Lung microvascular endothelial cell (primary cell): Measurements from ENCODE around the gene ADGRG3. TPM values are rescaled to one million over a fixed set of nuclear protein-coding genes. Genes with fewer than 3 reads are reported as not detected.

ENCODE experiments used
- DNase-seq, 2 donors: peaks; one replicate each; pipeline versions ENCODE4 v3.0.0 to v3.0.0-alpha.2; 2010; ENCODE audit warnings: low read depth in 2 of 2
- total RNA-seq: library from RNA; depleted of rRNA; stranded (reverse); fragments of >200 nt; gene quantifications from 2 replicates; pipeline ENCODE4 v1.2.1, GENCODE V29; 2014

ADGRG3 gene, protein sequence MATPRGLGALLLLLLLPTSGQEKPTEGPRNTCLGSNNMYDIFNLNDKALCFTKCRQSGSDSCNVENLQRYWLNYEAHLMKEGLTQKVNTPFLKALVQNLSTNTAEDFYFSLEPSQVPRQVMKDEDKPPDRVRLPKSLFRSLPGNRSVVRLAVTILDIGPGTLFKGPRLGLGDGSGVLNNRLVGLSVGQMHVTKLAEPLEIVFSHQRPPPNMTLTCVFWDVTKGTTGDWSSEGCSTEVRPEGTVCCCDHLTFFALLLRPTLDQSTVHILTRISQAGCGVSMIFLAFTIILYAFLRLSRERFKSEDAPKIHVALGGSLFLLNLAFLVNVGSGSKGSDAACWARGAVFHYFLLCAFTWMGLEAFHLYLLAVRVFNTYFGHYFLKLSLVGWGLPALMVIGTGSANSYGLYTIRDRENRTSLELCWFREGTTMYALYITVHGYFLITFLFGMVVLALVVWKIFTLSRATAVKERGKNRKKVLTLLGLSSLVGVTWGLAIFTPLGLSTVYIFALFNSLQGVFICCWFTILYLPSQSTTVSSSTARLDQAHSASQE
- 0.65 and 8.3 TPM in 2 replicates for total RNA-seq

DNA sequence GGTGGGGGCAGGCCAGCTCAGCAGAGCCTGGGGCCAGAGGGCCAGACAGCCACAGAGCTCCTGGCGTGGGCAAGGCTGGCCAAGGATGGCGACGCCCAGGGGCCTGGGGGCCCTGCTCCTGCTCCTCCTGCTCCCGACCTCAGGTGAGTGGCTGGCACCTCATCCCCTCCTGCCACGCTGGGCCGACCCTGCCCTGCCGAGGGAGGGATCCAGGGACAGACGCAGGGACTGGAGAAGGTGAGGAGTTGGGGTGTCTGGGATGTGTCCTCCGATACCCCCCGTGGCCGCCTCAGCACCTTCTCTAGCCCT is at the start of gene ADGRG3:
ADGRG3 (plus strand) TSS at position 44 of the 309 bp plus-strand sequence; CDS start at position 86, 42 bp downstream.
- DNase-seq, result no peak

DNA sequence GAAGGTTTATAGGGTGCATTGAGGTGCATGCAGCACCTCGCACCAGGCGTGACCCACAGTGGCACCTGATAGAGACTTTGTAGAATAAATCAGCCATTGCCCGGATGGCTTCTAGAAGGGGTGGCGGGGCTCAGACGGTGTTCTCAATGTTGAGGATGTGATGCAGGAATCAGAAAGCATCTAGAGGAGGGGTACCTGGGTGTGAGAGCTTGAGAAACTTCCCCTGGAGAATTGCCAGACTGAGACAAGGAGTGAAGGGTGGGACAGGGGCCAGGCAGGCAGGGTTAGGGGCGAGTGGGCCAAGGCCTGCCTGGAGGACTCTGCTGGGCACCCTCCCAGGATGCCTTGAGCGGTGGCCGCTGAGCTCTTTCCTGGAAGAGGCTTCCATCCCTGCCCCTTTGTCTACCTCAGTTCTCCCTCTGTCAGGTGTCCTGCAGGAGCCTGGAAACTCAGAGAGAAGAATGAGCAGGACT is 48.9 kb upstream of the ADGRG3 start:
- DNase-seq, result no peak

DNA sequence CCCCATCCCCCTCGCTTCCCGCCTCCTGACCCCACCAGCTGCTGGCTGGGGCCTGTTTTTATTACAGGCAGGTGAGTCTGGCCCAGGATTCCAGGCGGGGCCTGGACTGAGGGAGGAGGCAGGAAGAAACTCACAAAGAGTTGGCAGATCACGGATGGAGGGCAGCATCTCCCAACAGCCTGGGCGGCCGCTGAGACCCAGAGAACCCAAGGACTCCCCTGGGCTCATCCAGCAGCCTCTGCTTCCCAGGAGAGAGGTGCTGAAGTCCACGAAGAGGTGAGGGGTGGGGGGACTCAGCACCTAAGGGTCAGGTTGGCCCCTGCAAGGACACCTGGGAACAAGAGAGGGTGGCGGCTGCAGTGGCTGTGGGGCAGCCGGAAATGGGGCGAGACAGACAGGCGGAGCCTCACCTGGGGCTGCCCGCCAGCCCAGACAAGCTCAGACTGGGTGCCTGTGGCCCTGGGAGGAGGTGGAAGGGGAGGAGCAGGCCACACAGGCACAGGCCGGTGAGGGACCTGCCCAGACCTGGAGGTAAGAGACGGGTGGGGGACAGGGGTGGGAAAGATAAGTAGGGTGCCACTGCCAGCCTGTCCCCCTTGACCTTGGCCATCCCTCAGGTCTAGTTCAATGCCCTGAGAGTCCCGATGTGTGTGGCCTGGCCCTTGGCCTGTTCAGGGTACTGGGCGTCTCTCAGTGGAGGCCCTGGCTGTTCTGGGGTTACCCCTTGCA is 48.3 kb upstream of the ADGRG3 start:
- DNase-seq, result no peak

DNA sequence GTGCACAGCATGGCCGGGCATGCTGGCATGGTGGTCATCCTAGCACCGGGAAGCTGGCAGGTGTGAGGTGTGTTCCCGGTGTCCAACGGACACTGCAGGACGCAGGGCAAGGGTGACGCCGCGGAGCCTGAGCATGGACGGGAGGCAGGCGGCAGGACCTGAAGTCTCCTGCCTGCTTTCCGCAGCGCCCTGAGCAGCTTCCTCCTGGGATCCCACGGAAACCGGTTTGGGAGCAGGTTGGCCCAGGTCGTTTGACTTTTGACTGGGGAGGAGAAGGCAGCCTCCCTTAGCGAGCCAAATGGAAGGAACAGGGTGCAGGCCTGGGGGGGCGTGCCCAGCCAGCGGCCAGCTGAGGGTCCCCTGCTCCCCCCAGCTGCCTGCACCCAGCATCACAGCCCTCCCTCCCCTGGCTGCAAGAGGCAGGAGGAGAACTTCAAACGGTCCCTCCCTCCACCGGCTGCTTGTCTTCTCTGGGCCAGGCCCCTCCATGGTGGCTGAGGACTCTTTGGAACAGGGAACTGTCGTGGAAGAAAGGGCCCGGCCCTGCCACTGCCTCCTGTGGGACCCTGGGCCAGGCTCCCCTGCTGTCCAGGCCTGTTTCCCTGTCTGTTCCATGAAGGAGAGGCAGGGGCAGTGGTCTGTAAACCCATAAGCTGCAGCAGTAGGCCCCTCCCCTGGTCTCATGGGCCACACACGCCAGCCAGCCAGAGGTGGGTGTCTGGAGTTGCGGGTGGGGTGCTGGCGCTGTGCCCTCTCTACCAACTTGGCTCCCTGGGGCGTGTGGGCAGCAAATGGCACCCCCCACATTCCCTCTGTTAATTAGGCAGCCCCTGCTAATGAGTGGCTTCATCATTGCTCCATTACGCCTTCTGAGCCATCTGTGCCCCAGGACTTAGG is 47.5 kb upstream of the ADGRG3 start:
- DNase-seq, result no peak

DNA sequence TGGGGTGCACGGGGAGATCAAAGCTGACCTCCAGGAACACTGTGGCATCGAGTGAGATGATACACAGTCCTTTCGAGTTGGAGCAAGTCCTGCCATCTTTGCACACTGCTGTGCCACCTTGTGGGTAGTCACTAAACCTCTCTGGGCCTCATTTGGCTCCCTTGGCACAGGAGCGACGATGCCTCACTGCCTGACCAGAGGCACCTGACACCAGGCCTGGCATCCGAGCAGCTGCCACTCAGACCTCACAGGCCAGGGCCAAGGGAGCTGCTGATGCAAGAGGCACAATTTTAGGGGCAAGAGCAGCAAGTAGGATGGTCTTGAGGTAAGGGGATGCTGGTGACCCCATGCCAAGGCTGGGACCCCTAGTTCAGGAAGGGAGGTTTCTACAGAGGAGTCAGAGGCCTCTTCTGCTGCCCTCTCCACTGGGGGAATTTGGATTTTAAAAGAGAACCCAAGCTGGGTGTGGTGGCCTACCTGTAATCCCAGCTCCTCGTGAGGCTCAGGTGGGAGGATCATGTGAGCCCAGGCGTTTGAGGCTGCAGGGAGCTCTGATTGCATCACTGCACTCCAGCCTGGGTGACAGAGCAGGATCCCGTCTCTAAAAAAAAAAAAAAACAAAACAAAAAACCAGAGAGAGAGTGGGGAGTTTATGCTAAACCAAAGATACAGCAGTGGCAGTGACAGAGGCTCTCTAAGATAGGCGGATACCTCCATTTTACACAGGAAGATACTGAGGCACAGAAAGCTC is 46.4 kb upstream of the ADGRG3 start:
- no peak for DNase-seq

DNA sequence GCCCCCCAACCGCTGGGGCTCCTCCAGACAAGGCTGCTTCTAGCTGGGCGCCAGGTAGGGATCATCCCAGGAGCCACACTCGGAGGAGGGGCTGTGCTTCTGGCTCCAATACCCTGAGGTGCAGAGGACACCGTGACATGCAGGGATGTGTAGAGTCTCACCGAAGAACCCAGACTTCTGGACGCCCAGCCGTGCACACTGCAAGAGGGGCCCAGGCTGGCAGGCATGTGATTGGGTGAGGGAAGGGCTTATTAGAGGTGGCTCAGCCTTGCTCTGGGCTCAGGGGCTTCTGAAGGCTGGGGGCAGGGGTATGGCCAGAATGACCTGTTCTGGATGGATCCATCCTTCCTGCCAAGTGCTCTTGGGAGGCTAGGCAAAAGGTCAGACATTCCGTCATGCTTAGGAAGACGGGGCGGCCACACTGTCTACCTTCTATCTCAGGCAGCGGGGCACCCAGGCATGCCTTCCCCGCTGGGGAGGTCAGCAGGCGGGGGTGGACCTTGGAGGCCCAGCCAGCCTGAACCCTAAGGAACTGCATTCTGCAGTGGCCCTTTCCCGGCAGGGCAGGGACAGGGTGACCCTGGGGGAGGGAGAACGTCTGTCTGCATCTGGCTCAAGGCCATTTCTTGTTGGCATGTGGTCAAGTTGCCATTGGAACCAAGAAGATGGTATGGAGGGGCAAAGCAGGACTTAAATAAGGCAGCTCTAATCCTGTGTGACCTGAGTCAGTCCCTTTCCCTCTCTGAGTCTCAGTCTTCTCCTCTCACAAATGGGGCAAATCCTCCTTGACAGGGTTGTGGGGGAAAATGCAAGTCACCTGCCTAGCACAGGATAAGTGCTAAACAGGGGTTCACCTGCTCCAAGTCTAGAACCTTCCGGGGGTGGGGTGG is 45.5 kb upstream of the ADGRG3 start:
- no peak for DNase-seq

DNA sequence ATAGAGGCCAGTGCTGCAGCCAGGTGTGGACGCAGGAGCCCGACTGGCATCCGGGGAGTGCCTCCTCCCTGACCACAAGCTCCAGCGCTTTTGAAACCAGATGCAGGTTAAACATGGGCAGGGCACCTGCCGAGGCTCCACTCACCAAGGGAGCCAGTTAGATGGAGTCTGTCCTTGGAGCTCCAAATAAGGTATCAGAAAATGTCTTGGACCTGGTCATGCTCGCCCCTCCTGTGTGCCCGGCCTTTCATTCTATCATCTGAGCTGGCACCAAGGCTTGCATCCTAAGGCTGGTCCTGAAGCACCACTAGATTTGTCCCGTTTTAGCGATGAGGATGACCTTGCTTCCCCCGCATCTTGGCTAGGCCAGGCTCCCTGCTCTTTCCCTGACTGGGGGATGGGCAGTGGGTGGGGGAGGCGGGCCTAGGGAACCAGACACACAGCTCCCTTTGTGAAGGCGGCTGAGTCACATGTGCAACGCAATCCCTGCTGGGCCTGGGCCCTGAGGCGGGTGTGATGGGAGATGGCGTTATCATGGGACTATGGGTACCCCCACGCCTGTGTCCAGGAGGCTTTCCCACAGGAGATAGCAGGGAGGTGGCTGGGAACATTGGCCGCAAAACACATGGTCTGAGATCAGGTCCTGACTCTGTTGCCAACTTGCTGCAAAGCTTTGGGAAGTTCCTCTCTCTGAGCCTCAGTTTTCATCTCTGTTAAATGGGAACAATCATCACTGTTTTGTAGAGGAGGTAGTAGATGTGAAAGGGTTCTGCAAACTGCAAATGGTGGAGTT is 44.7 kb upstream of the ADGRG3 start:
- no peak for DNase-seq

DNA sequence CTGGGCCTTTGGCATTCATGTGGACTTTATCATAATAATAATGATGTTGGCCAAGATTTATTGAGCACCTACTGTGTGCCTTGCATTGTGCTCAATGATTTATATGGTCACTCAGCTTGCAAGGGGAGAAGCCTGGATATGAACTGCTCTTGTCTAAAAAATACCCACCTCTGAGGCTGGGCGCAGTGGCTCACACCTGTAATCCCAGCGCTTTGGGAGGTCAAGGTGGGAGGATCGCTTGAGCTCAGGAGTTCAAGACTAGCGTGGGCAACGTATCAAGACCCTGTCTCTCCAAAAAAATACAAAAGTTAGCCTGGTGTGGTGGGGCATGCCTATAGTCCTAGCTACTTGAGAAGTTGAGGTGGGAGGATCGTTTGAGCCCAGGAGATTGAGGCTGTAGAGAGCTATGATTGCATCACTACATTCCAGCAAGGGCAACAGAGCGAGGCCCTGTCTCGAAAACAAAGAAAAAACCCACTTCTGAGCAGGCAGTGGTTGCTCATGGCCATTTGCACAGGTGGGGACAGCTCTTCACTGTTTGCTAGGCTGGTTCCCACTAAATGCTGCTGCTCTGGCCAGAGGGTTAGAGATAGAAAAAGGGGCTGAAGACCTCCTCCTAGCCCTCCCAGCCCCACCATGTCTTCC is 43.9 kb upstream of the ADGRG3 start:
- DNase-seq, result no peak

DNA sequence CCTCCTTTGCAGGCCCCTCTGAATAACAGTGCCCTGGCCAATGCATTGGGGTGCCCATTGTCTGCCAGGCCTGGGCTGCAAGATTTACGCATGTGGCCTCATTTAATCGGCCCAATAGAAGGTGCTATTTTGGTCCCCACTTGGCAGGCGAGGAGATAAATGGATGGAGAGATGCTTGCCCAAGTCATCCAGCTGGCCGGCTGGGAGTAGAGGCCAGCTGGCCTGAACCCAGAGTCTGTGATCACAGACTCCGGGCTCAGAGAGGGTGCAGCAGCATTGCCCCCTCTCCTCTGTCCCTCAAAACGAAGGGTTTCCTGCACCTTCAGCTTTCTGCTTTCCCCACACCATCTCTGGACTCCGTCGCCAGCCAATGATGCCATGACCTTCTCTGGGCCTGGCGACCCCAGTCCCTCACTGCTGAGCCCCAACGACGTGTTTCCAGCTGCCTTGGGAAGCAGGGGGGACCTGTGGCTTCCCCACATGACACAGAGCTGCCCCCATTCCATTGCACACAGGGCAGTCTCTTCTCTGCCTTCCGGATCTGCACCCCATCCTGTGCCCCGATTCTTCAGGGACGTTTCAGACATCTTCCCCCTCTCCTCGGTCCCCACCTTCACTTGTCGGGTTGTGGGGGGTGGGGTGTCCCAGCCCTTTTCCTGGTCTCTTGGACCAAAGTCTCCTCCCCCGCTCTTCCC is 43.2 kb upstream of the ADGRG3 start:
- no peak for DNase-seq

DNA sequence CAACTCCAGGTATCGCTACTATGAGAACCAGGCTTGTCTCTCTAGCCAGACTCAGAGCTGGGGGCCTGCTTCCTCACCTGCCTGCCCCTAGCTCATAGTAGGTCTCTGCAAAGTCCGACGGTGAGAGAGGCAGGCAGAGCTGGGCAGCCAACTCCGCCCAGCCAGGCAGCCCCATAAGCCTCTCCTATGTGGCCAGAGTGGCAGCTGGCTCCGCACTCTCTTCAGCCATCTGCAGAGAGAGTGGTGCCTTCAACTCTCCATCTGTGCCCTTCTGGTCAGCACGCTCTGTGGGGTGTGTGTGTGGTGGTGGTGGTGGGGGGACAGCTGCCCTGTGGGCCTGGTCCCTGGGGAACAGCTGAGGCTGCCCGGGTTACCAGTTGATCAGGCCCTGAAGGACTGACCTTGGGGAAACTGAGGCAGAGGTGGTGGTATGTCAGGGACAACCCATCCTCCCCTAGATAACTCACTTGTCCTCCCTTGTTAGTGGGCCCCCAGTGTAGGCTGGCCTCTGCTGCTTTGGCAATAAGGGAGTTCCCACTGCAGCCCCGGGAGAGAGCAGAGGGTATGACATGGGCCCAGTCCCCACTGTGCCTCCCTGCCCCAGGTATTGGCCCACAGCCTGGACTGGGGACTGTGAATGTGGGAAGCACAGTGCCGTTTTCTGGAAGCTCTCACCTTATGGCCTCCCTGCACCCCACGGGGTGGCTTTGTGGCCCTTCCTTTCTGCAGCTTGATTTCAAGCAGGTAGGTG is 41.5 kb upstream of the ADGRG3 start:
- DNase-seq, result no peak

DNA sequence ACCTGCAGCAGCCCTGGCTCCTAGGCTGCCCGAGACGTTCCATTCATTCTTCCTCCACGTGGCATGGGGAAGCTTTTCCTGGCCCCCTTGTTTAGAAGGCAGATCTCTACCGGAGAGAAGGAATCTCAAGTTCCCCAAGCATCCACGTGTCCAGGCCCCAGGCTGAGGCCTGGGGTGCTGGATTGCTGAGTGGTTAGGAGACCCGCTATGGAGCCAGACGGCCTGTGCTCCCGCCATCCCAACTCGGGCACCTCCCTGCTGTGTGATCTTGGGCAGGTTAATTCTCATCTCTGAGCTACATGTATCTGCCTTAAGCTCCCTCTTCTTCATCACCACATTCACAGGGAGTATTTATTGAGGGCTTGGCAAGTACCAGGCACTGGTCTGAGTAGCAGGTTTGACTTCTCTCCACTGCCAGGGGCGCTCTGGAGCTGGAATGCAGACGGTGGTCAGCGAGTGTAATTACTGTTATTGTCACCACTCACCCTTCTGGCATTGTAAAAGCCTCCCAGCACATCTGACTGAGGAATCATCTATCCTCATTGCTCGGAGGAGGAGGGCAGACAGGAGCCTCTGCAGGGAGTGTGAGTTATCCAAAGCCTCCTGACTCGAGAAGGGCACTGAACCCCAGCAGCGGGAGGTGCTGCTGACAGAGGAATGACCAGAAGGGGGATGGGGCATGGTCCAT is 40.8 kb upstream of the ADGRG3 start:
- DNase-seq, result peak; percentile 67 to 75

DNA sequence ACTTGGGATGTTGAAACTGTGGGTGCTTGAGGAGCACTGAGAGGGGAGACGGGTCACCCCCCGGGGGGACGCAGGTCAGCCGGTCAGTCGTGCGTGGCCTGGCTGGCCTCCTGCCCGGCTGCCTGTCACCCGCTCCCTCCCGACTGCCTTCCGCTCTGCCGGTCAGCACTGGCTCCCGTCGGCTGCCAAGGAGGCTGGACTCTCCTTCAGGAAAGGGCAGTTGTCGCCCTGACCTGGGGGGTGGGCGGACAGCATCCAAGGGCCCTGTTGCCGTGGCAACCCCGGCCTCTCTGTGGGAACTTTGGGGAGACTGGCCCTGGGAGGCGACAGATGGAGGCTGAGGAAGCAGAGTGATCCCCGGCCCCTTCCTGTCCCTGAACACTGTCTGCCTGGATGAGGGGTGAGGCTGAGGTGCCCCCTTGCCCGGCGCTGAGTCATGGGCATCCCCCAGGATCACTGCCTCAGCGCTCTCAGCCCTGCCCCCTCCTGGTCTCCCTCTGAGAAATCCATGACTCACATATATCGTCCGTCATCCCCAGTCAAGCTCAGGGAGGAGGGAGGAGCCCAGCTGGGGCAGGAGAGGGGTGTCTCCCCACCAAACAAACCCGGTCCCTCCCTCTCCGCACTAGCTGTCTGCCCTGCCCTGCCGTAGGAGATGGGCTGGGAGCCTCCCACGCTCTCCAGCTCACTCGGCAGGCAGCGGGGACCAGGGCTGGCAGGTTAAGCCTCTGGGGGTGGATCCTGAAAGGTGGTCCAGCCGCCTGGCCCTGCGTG is 39.9 kb upstream of the ADGRG3 start, which contains the start of gene ADGRG1:
ADGRG1 (plus strand) TSS at position 623 of the 774 bp plus-strand sequence. CDS start 21,658 bp downstream, outside the sequence.
- DNase-seq, result peak; percentile 84 to 97

DNA sequence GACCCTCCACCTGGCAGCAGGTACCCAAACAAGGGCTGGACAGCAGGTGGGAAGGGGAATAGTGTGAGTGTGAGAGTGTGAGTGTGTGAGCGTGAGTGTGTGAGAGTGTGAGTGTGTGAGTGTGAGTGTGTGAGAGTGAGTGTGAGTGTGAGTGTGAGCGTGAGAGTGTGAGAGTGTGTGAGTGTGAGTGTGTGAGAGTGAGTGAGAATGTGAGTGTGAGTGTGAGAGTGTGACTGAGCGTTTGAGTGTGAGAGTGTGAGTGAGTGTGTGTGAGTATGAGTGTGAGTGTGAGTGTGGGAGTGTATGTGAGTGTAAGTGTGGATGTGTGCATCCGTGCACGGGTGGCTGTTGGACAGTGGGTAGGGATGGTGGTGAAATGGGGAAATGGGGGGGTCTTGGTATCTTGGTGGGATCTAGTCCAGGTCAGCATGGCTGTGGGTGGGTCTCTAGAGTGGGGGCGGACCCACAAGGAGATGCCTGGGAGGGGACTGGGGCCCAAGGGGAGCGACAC is 39.3 kb upstream of the ADGRG3 start:
- peak in 1 of 2 donors; percentile 36 for DNase-seq

DNA sequence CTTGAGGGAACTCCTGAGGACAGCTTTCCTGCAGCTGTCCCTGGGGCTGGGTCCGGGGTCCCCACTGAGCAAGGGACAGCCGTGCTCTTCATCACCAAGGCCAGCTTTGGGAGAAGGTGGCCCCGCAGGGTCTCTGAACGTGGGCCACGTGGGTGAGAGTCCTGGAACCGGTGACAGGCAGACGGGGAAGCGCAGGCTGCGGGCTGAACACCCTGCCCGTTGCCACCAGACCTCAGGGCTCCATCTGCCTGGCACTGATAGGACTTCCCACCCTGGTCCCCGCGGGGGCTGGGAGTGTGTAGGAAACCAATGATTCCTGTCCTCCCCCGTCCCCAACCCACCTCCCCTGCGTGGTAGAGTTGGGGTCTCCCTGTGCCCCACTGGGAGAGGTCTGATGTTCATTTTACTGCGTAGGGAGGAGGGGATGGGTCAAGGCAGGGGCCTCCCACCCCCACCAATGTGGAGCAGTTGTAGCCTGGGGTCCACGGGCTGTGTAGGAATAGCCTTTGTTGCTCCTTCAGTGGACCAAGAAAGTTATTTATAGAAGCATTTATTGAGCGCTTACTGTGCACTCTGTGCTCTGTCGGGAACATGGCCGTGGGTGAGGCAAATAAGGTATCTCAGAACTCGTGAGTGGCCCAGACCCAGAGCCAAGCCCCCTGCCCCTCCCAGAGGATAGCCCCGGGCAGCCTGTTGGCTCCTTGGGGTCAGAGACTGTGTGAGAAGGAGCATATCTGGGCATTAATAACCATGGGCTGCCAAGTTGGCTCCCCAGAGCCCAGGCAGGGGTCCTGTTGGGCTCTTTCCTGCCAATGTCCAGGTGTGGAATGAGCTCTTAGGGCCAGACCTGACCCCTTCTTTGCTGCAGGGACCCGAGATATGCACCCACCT is 38.3 kb upstream of the ADGRG3 start:
- DNase-seq, result no peak
